ENCODE measurements around the gene PGM2. TPM values are rescaled to one million over a fixed set of nuclear protein-coding genes. Genes with fewer than 3 reads are reported as not detected.

Gene PGM2
- total RNA-seq, 1 experiment from 2014 or later = 31.0 TPM

- no TSS peak for BruUV-seq (replicated peaks)
- no peak for DNase-seq (ENCODE audit: low spot score)
- peaks cover 8% of the 10 kb centered on the region for H3K36me3 ChIP-seq (ENCODE audit: insufficient read depth, low read length, poor library complexity, severe bottlenecking)
- POLR2A ChIA-PET (ENCODE audit: low non-redundant PET) = no interaction called here
- no peaks in the 10 kb centered on the region for H3K9me3 ChIP-seq (ENCODE audit: low read depth, low read length, poor library complexity, severe bottlenecking)
- H3K27ac ChIP-seq (ENCODE audit: low read depth, low read length, poor library complexity, severe bottlenecking) = no peak overlapping the region
- CTCF ChIA-PET = no interaction called here
- intact Hi-C loops (cut with micrococcal nuclease; ENCODE audit: unreplicated experiment) = no loop called here
- no peaks in the 10 kb centered on the region for H3K27me3 ChIP-seq (replicated peaks; ENCODE audit: insufficient read depth, low read depth, low read length, poor library complexity)
- H3K4me3 ChIP-seq (ENCODE audit: low read depth, low read length, poor library complexity, severe bottlenecking) = no peak overlapping the region
- TF ChIP-seq CTCF (conservative IDR thresholded peaks at IDR 0.05; ENCODE audit: low read depth, low read length) = no peak
- TF ChIP-seq EZH2 (IDR thresholded peaks at IDR 0.05; ENCODE audit: borderline replicate concordance, low read depth, low read length, poor library complexity, severe bottlenecking) = no peak
- no peaks in the 10 kb centered on the region for H3K4me1 ChIP-seq (ENCODE audit: insufficient read depth, low read length, poor library complexity, severe bottlenecking)
These were observed 38.3 kb downstream of the PGM2 start for GRCh38 chr4:37864786-37865185.

- ChIA-PET CTCF (no interaction called here), POLR2A (ENCODE audit: low non-redundant PET) (no interaction called here)
- DNase-seq (ENCODE audit: low spot score) = no peak
- H3K4me1 ChIP-seq (ENCODE audit: insufficient read depth, low read length, poor library complexity, severe bottlenecking) = no peaks in the 10 kb centered on the region
- H3K27ac ChIP-seq (ENCODE audit: low read depth, low read length, poor library complexity, severe bottlenecking) = no peak overlapping the region
- no peaks in the 10 kb centered on the region for H3K9me3 ChIP-seq (ENCODE audit: low read depth, low read length, poor library complexity, severe bottlenecking)
- BruUV-seq (replicated peaks) = no TSS peak
- intact Hi-C loops (cut with micrococcal nuclease; ENCODE audit: unreplicated experiment) = no loop called here
- TF ChIP-seq CTCF (conservative IDR thresholded peaks at IDR 0.05; ENCODE audit: low read depth, low read length) (no peak), EZH2 (IDR thresholded peaks at IDR 0.05; ENCODE audit: borderline replicate concordance, low read depth, low read length, poor library complexity, severe bottlenecking) (no peak)
- no peaks in the 10 kb centered on the region for H3K27me3 ChIP-seq (replicated peaks; ENCODE audit: insufficient read depth, low read depth, low read length, poor library complexity)
- H3K4me3 ChIP-seq (ENCODE audit: low read depth, low read length, poor library complexity, severe bottlenecking) = no peak overlapping the region
- H3K36me3 ChIP-seq (ENCODE audit: insufficient read depth, low read length, poor library complexity, severe bottlenecking) = peaks cover 8% of the 10 kb centered on the region
These were observed 39.0 kb downstream of the PGM2 start for GRCh38 chr4:37865450-37865849.

- TF ChIP-seq EZH2 (IDR thresholded peaks at IDR 0.05; ENCODE audit: borderline replicate concordance, low read depth, low read length, poor library complexity, severe bottlenecking) = no peak
- TF ChIP-seq CTCF (conservative IDR thresholded peaks at IDR 0.05; ENCODE audit: low read depth, low read length) = no peak
- H3K4me3 ChIP-seq (ENCODE audit: low read depth, low read length, poor library complexity, severe bottlenecking) = no peak overlapping the region
- H3K27me3 ChIP-seq (replicated peaks; ENCODE audit: insufficient read depth, low read depth, low read length, poor library complexity) = no peaks in the 10 kb centered on the region
- ChIA-PET POLR2A (ENCODE audit: low non-redundant PET) (no interaction called here), CTCF (no interaction called here)
- DNase-seq (ENCODE audit: low spot score) = no peak
- H3K4me1 ChIP-seq (ENCODE audit: insufficient read depth, low read length, poor library complexity, severe bottlenecking) = no peaks in the 10 kb centered on the region
- no peaks in the 10 kb centered on the region for H3K9me3 ChIP-seq (ENCODE audit: low read depth, low read length, poor library complexity, severe bottlenecking)
- intact Hi-C loops (cut with micrococcal nuclease; ENCODE audit: unreplicated experiment) = no loop called here
- H3K36me3 ChIP-seq (ENCODE audit: insufficient read depth, low read length, poor library complexity, severe bottlenecking) = no peaks in the 10 kb centered on the region
- BruUV-seq (replicated peaks) = no TSS peak
- H3K27ac ChIP-seq (ENCODE audit: low read depth, low read length, poor library complexity, severe bottlenecking) = no peak overlapping the region
These were observed 40.6 kb downstream of the PGM2 start for GRCh38 chr4:37867102-37867501.

Data from A673 (cell line).